Stimulated activated CD8-positive, alpha-beta memory T cell treated with anti-CD3 and anti-CD28 coated beads, Interleukin-12 subunit alpha, Interleukin-12 subunit beta, amount 100 ng/mL, for 24 hours (primary cell): ENCODE results near the gene NOBOX.
"Not testable (repeated sequence)": the region's sequence is repeated elsewhere in the genome, so short reads cannot be mapped to it uniquely, and the experiment has no call there.

Experiments used
- DNase-seq: peaks from one replicate; pipeline ENCODE4 v3.0.0-alpha.2; 2020; ENCODE audit errors: extremely low read depth

NOBOX gene

GRCh38 chr7:144403649-144404061 is at the start of gene NOBOX:
Gene NOBOX (minus strand): TSS chr7:144403693.
- DNase-seq: no peak

- DNase-seq: no peak
Observed at GRCh38 chr7:144452064-144452463, 48.6 kb upstream of the NOBOX start.

- DNase-seq: no peak
Observed at GRCh38 chr7:144445590-144445989, 42.1 kb upstream of the NOBOX start.

- no peak for DNase-seq
Observed at GRCh38 chr7:144439717-144440205, 36.3 kb upstream of the NOBOX start.

GRCh38 chr7:144438759-144439158 is 35.3 kb upstream of the NOBOX start:
- no peak for DNase-seq

- DNase-seq: no peak
Observed at GRCh38 chr7:144437370-144438191, 34.1 kb upstream of the NOBOX start.

GRCh38 chr7:144436500-144436899 is 33.0 kb upstream of the NOBOX start:
- DNase-seq: no peak

GRCh38 chr7:144428431-144428830 is 24.9 kb upstream of the NOBOX start:
- no peak for DNase-seq

- not testable (repeated sequence) for DNase-seq
Observed at GRCh38 chr7:144427539-144427938, 24.0 kb upstream of the NOBOX start.

- not testable (repeated sequence) for DNase-seq
Observed at GRCh38 chr7:144418931-144419330, 15.4 kb upstream of the NOBOX start.

- no peak for DNase-seq
Observed at GRCh38 chr7:144416341-144416740, 12.8 kb upstream of the NOBOX start.

- DNase-seq: no peak
Observed at GRCh38 chr7:144415858-144416257, 12.4 kb upstream of the NOBOX start.

- no peak for DNase-seq
Observed at GRCh38 chr7:144414815-144415214, 11.3 kb upstream of the NOBOX start.

- no peak for DNase-seq
Observed at GRCh38 chr7:144410441-144410840, 6.9 kb upstream of the NOBOX start.

- no peak for DNase-seq
Observed at GRCh38 chr7:144408121-144408520, 4.6 kb upstream of the NOBOX start.

GRCh38 chr7:144407266-144407931 is 3.9 kb upstream of the NOBOX start:
- DNase-seq: no peak

- no peak for DNase-seq
Observed at GRCh38 chr7:144404946-144405345, 1.5 kb upstream of the NOBOX start.

- no peak for DNase-seq
Observed at GRCh38 chr7:144403102-144403501, 391 bp downstream of the NOBOX start.

GRCh38 chr7:144401490-144401889 is 2.0 kb downstream of the NOBOX start:
- DNase-seq: no peak

- no peak for DNase-seq
Observed at GRCh38 chr7:144399946-144400345, 3.5 kb downstream of the NOBOX start.

GRCh38 chr7:144398911-144399310 is 4.6 kb downstream of the NOBOX start:
- no peak for DNase-seq

- no peak for DNase-seq
Observed at GRCh38 chr7:144398291-144398690, 5.2 kb downstream of the NOBOX start.

GRCh38 chr7:144397086-144397485 is 6.4 kb downstream of the NOBOX start:
- DNase-seq: no peak
